Stimulated activated naive CD4-positive, alpha-beta T cell treated with Interleukin-2 at 50 U/mL for 16 hours (primary cell): ENCODE results near the gene CHCHD3.

Source experiments
- DNase-seq: peaks from one replicate; lab custom pipeline; 2025; lab: John Stamatoyannopoulos, UW

Gene CHCHD3

GRCh38 chr7:133077394-133077793, 4.5 kb downstream of the CHCHD3 start:
- no peak for DNase-seq

- DNase-seq = no peak
Measured at GRCh38 chr7:133076142-133076541, 5.7 kb downstream of the CHCHD3 start.

DNA sequence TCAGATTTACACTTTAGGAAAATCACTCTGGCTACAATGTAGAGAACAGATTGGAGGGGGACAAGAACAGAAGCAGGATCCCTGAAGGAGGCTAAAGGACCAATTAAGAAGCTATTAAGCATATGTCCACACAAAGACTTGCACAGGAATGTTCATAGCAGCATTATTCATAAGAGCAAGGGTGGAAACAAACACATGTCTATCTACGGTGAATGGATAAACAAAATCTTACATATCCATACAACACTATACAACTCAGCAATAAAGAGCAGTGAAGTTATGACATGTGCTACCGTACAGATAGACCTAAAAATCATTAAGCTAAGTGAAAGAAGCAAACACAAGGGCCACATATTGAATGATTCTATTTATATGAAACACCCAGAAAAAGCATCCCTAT, 10.4 kb downstream of the CHCHD3 start:
- DNase-seq = no peak

GRCh38 chr7:133070562-133070961, 11.3 kb downstream of the CHCHD3 start:
- DNase-seq = no peak

- DNase-seq = no peak
Measured at GRCh38 chr7:133065301-133065700, 16.6 kb downstream of the CHCHD3 start.

DNA sequence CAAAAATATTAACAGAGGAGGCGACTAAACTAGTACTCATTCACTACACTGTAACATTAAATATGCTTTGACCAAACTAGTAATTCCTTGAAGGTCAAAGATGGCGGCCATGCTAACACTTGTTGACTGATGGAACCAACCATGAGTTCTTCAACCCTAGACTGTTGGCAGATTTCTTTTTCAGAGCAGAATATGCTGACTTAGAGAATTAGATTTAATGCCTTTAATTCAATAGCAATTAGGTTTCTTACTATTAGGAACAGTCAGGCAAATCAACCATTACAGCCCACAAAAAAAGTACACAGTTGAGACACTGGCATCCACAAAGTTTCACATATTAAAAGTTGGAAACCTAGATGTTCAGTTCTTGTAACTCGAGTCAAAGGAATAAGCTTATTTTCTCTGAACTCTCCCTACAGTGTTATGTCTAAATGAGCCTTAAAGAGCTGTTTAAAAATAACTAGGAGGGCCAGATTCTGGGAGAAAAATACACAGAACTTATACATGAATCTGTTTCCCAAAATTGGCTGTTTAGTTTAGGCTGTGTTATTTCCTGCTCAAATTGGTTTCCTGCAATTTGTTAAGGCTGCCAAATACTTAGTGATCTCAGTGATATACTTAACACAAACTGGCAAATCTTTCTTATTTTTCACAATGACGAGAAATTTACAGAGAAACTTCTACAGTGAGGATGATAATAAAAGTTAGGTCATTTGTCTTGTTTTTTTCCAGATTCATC, 17.6 kb downstream of the CHCHD3 start:
- no peak for DNase-seq

GRCh38 chr7:133061792-133062191, 20.1 kb downstream of the CHCHD3 start:
- DNase-seq = no peak

DNA sequence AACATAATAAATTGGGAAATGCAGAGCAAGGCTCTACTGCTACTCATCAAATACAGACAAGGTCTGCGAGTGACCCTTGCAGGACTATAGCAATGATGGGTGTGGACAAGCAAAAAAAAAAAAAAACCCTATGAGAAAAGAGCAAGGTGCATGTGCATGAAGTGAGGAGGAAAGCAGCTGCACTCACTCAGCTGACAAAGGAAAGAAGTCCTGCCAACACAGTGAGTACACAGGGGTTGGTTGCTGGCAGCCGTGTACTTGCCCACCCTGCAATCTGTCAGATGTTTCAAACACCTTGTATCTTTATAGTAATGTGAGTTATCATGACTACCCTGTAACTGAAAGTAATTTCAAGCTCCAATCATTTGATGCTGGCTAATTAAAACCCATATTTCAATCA, 20.5 kb downstream of the CHCHD3 start:
- DNase-seq = no peak

DNA sequence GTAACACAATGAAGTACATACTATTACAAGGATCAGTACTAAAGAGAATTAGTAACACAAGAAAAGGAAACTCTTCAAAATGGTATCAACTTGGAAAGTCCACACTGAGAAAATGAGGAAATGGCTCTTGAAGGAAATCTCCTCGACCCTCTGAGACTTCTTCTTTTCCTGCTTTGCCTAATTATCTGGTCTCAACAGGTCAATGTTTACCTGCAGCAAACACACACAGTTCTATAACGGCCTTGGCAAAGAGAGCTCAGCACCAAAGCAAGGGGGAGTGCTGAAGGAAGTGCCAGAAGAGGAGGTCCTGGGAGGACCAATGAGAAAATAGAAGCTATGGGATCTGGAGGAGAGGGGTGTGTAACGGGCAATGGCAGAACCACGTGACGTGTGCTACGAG, 21.9 kb downstream of the CHCHD3 start:
- DNase-seq = no peak

DNA sequence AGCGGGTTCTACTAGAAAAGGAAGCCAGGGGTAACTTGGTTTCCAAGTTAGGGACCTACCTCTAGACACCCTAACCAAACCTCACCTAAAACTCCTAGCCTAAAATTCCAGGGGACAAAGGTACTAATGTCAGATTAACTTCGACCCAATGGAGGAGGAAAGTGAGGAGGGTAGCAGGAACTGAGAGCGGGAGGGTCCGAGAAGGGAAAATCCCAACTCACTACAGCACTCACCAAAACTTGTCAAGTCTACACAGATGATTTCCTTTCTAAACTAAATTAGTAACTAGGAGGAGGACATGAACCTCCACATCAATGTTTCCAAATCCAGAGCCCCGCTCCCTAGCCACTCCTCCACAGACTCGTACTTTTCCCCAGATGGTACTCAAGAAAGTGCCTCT, 22.6 kb downstream of the CHCHD3 start:
- no peak for DNase-seq

GRCh38 chr7:133056370-133057238, 25.3 kb downstream of the CHCHD3 start:
- no peak for DNase-seq

- no peak for DNase-seq
Measured at GRCh38 chr7:133054162-133054840, 27.6 kb downstream of the CHCHD3 start.

DNA sequence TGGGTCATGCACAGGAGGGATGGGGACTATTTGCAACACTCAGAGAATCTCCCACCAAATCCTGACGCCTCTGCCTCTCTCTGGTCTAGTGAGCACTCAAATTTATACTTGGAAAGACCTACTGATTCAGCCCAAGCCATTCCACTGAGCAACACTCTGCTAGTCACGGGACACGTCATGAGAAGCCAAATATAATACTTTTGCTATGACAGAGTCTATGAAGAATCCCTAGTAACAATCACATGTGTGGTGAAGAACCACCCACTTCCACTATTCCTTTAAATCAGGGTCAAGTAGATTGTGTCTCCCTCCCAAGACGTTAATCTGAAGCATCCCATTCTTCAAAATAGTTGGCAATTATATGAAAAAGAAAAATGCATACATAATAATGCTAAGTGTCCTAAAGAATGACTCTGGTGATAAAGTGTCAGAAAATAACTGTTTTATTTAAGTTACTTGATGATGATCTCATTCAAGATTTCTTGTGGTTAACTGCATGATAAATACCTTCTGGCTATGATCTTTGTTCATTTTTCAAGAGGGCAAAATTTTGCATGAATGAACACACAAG, 28.5 kb downstream of the CHCHD3 start:
- DNase-seq = no peak

DNA sequence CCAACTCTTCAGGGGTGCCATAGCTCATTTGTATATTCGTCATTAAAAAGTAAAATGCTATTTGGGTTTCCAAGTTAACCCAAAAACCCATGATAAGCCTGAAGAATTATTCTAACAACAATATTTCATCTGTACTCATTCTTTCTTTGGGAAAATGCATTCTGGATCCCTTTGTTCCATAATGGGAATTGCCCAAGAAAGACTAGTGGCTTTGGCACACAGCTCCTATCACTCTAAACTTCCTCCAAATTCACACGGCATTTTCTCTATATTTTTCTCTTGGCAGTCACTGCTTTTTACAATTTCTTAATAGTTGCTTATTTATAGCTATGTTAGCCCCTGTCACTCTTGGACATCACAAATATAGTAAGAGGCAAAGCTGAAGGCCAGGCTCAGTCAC, 29.1 kb downstream of the CHCHD3 start:
- DNase-seq = no peak

DNA sequence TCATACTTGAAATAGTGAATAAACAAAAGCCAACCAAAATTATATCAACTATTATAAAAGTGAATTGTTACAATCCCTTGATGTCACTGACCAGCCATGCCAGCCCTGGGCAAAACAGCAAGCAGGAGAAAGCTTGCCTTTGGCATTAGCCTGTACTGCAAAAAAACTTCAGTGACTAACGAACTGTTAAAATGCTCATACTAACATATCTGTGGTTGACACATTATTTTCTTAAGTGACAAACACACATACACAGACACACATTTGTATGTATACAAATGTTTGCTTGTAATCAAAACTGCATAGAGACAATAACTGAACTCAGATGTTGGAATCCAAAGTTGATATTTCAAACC, 29.5 kb downstream of the CHCHD3 start:
- DNase-seq = no peak

DNA sequence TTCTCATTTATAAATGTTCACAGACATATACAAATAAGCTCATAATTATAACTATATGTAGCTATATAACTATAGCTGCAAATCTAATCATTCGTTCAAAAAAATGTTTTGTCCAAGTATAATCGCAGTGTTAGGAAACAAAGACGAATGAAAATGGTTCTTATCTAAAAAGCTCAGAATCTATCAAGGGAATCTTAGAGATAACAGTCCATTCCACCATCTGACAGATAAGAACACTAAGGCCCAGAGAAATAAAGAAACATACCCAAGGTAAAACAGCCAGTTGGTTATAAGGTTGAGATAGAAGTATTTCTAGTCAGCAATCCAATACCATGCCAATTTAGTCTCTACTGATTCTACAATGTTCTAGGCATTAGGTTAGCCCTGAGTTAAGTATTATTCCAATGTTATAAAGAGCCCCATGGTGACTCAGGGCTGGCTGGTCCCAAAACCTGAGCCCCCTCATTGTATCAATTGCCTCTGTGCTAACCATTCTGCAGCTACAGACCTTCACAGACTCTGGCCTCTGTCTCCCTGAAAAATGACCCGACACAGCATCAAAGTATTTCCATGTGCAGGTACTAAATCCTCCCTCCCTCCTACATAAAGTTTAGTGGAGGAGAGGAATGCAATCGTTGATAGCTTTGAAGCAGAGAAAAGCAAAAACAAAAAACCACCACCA, 30.0 kb downstream of the CHCHD3 start:
- no peak for DNase-seq

GRCh38 chr7:133051066-133051465, 30.8 kb downstream of the CHCHD3 start:
- no peak for DNase-seq

- DNase-seq = no peak
Measured at GRCh38 chr7:133050200-133050995, 31.5 kb downstream of the CHCHD3 start.

DNA sequence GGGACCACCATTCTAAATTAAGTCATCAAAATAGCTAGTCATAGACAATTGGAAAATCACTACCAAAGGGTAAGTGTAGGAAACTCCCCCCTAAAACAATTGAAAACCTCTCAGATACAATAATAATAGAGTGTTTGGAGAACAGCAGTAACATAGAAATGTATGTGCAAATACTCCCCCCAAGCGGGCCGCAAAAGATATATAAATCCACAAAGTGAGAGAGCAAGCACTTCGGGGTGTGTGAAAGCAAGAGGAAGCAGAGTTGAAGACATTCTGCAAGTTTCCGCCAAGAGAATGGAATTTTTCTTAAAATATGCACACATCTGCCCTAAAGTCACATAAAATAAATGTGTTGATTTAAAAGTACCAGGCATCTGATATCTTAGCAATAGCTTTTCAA, 33.3 kb downstream of the CHCHD3 start:
- no peak for DNase-seq

GRCh38 chr7:133047321-133047720, 34.6 kb downstream of the CHCHD3 start:
- no peak for DNase-seq
